Activated CD4-positive, alpha-beta memory T cell treated with anti-CD3 and anti-CD28 coated beads, Interleukin-2, amount 10 ng/mL, durations not matched to agents 7 days and 5 days (primary cell): ENCODE data around the gene SPINDOC. TPM values are rescaled to one million over a fixed set of nuclear protein-coding genes. Genes with fewer than 3 reads are reported as not detected.
A peak's percentile ranks its signal among the peaks of the same experiment; 100 is the strongest.
"Not testable (repeated sequence)": the region's sequence is repeated elsewhere in the genome, so short reads cannot be mapped to it uniquely, and the experiment has no call there.

ENCODE experiments used
- CTCF ChIA-PET: fragments of 350-600 bp; sonication (Branson Sonifier 250); formaldehyde crosslinking; loops from one replicate; lab custom pipeline; 2021; ENCODE audit warnings: antibody characterized with exemption, inconsistent platforms; lab: Charles Lee
- POLR2A ChIA-PET: fragments of 350-600 bp; sonication (Branson Sonifier 250); formaldehyde crosslinking; loops from one replicate; lab custom pipeline; 2021; ENCODE audit warnings: antibody characterized with exemption; lab: Charles Lee
- DNase-seq: peaks from one replicate; pipeline ENCODE4 v3.0.0-alpha.2; 2020
- H3K27ac Mint-ChIP-seq: one replicate; pipeline ENCODE4 v1.8.0; 2021; ENCODE audit warnings: mild to moderate bottlenecking, mixed read lengths
- H3K27me3 Mint-ChIP-seq: one replicate; pipeline ENCODE4 v1.8.0; 2021; ENCODE audit warnings: mixed read lengths
- H3K36me3 Mint-ChIP-seq: one replicate; pipeline ENCODE4 v1.8.0; 2021; ENCODE audit warnings: low read depth, mixed read lengths
- H3K4me1 Mint-ChIP-seq: one replicate; pipeline ENCODE4 v1.8.0; 2021; ENCODE audit warnings: mixed read lengths
- H3K4me3 Mint-ChIP-seq: one replicate; pipeline ENCODE4 v1.8.0; 2021; ENCODE audit warnings: mild to moderate bottlenecking, mixed read lengths
- H3K9me3 Mint-ChIP-seq: one replicate; pipeline ENCODE4 v1.8.0; 2021; ENCODE audit warnings: mixed read lengths
- total RNA-seq, 2 experiments: library from RNA; stranded (reverse); gene quantifications; one replicate each; pipeline ENCODE4 v1.2.3, GENCODE V29; 2021

The SPINDOC gene
- total RNA-seq, 2 experiments from 2014 or later = 33.2 to 37.2 TPM

GRCh38 chr11:63851364-63851763 lies 38.1 kb downstream of the SPINDOC start:
- POLR2A ChIA-PET = interaction anchor here (0.9 to 1.4 kb wide), 3 partner anchors 10 to 13 kb away, joined by 3 to 5 read pairs (median 4); partner anchors contain the start of gene MARK2
- DNase-seq = no peak
- H3K27ac Mint-ChIP-seq = peak overlapping the region; percentile 42
- no peaks in the 10 kb centered on the region for H3K9me3 Mint-ChIP-seq
- peaks cover 63% of the 10 kb centered on the region for H3K4me1 Mint-ChIP-seq
- no peaks in the 10 kb centered on the region for H3K27me3 Mint-ChIP-seq
- CTCF ChIA-PET = interaction anchor here (1.0 to 1.6 kb wide), 2 partner anchors 9 to 14 kb away, joined by 3 to 6 read pairs; no protein-coding TSS in a partner anchor
- peak overlapping the region; percentile 52 for H3K4me3 Mint-ChIP-seq
- peaks cover 52% of the 10 kb centered on the region for H3K36me3 Mint-ChIP-seq

GRCh38 chr11:63853476-63853875 lies 40.2 kb downstream of the SPINDOC start:
- POLR2A ChIA-PET = interaction anchor here (0.7 to 1.4 kb wide), 4 partner anchors 14 to 121 kb away, joined by 3 to 5 read pairs (median 3); partner anchors contain the start of gene COX8A
- Mint-ChIP-seq H3K4me1 (peaks cover 61% of the 10 kb centered on the region), H3K4me3 (no peak overlapping the region), H3K27ac (no peak overlapping the region), H3K36me3 (peaks cover 40% of the 10 kb centered on the region), H3K9me3 (no peaks in the 10 kb centered on the region), H3K27me3 (no peaks in the 10 kb centered on the region)
- CTCF ChIA-PET = interaction anchor here (1.4 to 1.7 kb wide), 3 partner anchors 9 to 90 kb away, joined by 3 to 4 read pairs (median 4); no protein-coding TSS in a partner anchor
- DNase-seq = no peak

DNA sequence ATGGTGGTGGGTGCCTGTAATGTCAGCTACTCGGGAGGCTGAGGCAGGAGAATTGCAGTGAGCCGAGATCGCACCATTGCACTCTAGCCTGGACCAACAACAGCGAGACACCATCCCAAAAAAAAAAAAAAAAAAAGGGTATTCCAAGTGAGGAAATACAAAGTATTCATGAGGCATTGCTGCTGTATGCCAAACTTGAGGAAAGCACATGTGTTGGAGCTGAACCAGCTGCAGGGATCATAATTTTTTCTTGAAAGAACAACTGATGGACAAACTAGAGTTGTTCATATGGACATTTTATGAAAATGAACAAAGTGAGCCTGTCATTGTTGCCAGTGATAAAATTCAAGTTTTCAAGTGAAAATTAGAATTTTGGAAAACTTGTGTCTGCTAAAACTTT lies 41.4 kb downstream of the SPINDOC start:
- CTCF ChIA-PET = interaction anchor here (1.8 kb wide), 1 partner anchor 17 kb away, joined by 7 read pairs; the partner anchor contains the start of gene MARK2
- no peaks in the 10 kb centered on the region for H3K9me3 Mint-ChIP-seq
- no peak for DNase-seq
- peaks cover 60% of the 10 kb centered on the region for H3K4me1 Mint-ChIP-seq
- H3K27me3 Mint-ChIP-seq = no peaks in the 10 kb centered on the region
- peaks cover 37% of the 10 kb centered on the region for H3K36me3 Mint-ChIP-seq
- POLR2A ChIA-PET = no interaction called here
- no peak overlapping the region for H3K4me3 Mint-ChIP-seq
- peak overlapping the region; percentile 40 for H3K27ac Mint-ChIP-seq

GRCh38 chr11:63855975-63856374 lies 42.7 kb downstream of the SPINDOC start:
- DNase-seq = no peak
- peaks cover 53% of the 10 kb centered on the region for H3K4me1 Mint-ChIP-seq
- no peak overlapping the region for H3K4me3 Mint-ChIP-seq
- ChIA-PET POLR2A (interaction anchor here (0.7 to 1.8 kb wide), 4 partner anchors 10 to 17 kb away, joined by 3 to 12 read pairs (median 4); partner anchors contain the start of gene MARK2), CTCF (interaction anchor here (0.7 to 1.8 kb wide), 4 partner anchors 12 to 1063 kb away, joined by 3 to 7 read pairs (median 4); partner anchors contain the start of gene MARK2)
- no peaks in the 10 kb centered on the region for H3K27me3 Mint-ChIP-seq
- H3K27ac Mint-ChIP-seq = no peak overlapping the region
- peaks cover 34% of the 10 kb centered on the region for H3K36me3 Mint-ChIP-seq
- no peaks in the 10 kb centered on the region for H3K9me3 Mint-ChIP-seq

DNA sequence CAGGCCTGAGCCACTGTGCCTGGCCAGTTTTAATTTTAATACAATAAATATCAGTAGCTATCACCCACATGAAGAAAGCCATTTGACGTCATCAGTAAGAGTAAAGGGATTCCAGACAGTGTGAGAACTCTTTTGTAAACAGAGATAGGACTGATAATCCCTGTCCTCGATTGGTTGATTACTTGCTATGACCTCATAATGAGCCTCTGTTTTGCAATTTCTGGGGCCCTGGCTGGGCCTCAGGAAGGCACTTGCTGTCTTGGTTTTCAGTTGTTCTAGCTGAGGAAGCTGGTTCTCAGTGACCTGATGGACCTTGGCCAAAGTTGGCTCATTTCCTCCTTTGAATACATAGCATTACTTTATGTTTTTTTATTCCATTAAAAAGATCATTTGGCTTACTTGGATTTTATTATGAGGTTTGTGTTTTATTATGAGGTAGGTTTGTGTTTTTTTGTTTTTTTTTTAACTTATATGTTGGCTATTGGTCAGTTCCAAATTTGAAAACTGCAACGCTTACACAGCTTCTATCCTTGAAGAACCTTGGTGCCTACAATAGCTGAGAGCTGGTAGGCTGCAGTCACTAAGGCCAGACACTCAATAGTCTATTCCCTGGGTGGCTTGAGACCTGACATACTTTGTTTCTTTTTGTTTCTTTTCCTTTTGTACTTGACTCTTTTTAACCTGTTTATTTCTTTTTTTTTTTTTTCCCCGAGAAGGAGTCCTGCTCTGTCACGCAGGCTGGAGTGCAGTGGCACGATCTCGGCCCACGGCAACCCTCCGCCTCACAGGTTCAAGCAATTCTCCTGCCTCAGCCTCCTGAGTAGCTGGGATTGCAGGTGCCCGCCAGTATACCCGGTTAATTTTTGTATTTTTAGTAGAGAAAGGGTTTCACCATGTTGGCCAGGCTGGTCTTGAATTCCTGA lies 45.6 kb downstream of the SPINDOC start:
- H3K4me1 Mint-ChIP-seq = peaks cover 44% of the 10 kb centered on the region
- no peaks in the 10 kb centered on the region for H3K9me3 Mint-ChIP-seq
- ChIA-PET CTCF (interaction anchor here (1.3 kb wide), 1 partner anchor 142 kb away, joined by 3 read pairs; no protein-coding TSS in a partner anchor), POLR2A (interaction anchor here (1.5 kb wide), 1 partner anchor 29 kb away, joined by 5 read pairs; no protein-coding TSS in a partner anchor)
- no peaks in the 10 kb centered on the region for H3K27me3 Mint-ChIP-seq
- DNase-seq = no peak
- no peak overlapping the region for H3K27ac Mint-ChIP-seq
- H3K36me3 Mint-ChIP-seq = peaks cover 31% of the 10 kb centered on the region
- no peak overlapping the region for H3K4me3 Mint-ChIP-seq

DNA sequence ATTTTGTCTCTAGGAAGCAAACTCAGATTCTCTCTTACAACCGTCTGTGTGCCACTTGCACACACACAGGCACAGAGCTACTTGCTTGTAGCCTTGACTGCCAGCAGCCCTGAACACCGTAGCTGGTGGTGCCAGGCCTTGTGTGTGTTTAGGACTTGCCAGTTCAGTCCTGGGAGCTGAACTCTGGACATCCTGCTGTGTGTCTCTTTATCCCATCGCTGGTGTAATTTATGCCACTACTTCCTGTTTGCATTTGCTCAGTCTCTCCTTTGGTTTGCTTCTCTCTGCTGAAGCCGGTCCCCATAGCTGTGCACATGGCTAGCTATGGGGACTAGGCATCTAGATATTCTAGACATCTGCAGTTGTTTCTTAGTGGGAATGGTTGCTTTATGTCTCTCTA lies 49.7 kb downstream of the SPINDOC start:
- peak overlapping the region; percentile 73 for H3K27ac Mint-ChIP-seq
- POLR2A ChIA-PET = interaction anchor here (0.6 to 2.6 kb wide), 7 partner anchors 12 to 1981 kb away, joined by 4 to 8 read pairs (median 5); no protein-coding TSS in a partner anchor
- DNase-seq = no peak
- H3K4me1 Mint-ChIP-seq = peaks cover 53% of the 10 kb centered on the region
- H3K36me3 Mint-ChIP-seq = peaks cover 28% of the 10 kb centered on the region
- H3K27me3 Mint-ChIP-seq = no peaks in the 10 kb centered on the region
- no peak overlapping the region for H3K4me3 Mint-ChIP-seq
- no peaks in the 10 kb centered on the region for H3K9me3 Mint-ChIP-seq
- CTCF ChIA-PET = interaction anchor here (0.7 to 1.6 kb wide), 7 partner anchors 10 to 28 kb away, joined by 3 to 7 read pairs (median 3); partner anchors contain the start of gene MARK2

DNA sequence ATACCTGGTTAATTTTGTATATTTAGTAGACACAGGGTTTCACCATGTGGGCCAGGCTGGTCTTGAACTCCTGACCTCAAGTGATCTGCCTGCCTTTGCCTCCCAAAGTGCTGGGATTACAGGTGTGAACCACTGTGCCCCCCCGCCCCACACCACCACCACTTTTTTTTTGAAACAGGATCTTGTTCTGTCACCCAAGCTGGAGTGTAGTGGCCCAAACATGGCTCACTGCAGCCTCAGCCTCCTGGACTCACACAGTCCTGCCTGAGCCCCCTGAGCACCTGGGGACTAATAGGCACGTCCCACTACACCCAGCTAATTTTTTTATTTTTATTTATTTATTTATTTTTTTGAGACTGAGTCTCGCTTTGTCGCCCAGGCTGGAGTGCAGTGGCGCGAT lies 50.4 kb downstream of the SPINDOC start:
- Mint-ChIP-seq H3K4me1 (peaks cover 58% of the 10 kb centered on the region), H3K36me3 (peaks cover 32% of the 10 kb centered on the region)
- POLR2A ChIA-PET = interaction anchor here (1.4 to 2.6 kb wide), 4 partner anchors 12 to 28 kb away, joined by 4 to 8 read pairs (median 5); no protein-coding TSS in a partner anchor
- H3K27ac Mint-ChIP-seq, H3K27me3 Mint-ChIP-seq, DNase-seq, CTCF ChIA-PET, H3K9me3 Mint-ChIP-seq, H3K4me3 Mint-ChIP-seq: not testable (repeated sequence)

DNA sequence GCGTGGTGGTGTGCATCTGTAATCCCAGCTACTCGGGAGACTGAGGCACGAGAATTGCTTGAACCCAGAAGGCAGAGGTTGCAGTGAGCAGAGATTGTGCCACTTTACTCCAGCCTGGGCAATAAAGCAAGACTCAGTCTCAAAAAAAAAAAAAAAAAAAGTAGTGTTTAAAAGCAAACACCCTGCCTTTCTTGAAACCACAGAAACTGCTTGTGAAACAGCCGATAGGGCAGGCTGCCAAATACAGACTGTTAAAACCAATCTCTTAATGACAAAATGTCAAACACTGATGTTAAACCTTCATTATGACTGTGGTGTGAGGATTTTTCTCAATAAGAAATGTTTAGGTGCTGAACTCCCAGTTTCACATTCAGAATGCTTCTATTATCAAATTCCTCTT lies 53.0 kb downstream of the SPINDOC start:
- peak overlapping the region; percentile 80 for H3K27ac Mint-ChIP-seq
- POLR2A ChIA-PET = interaction anchor here (1.0 to 3.3 kb wide), 7 partner anchors 10 to 342 kb away, joined by 3 to 12 read pairs (median 5); partner anchors contain the start of gene MARK2
- peaks cover 77% of the 10 kb centered on the region for H3K4me1 Mint-ChIP-seq
- peaks cover 34% of the 10 kb centered on the region for H3K36me3 Mint-ChIP-seq
- no peaks in the 10 kb centered on the region for H3K9me3 Mint-ChIP-seq
- CTCF ChIA-PET = interaction anchor here (1.6 to 2.6 kb wide), 2 partner anchors 28 to 29 kb away, joined by 4 to 9 read pairs; no protein-coding TSS in a partner anchor
- no peaks in the 10 kb centered on the region for H3K27me3 Mint-ChIP-seq
- DNase-seq = peak; percentile 78
- H3K4me3 Mint-ChIP-seq = peak overlapping the region; percentile 49

DNA sequence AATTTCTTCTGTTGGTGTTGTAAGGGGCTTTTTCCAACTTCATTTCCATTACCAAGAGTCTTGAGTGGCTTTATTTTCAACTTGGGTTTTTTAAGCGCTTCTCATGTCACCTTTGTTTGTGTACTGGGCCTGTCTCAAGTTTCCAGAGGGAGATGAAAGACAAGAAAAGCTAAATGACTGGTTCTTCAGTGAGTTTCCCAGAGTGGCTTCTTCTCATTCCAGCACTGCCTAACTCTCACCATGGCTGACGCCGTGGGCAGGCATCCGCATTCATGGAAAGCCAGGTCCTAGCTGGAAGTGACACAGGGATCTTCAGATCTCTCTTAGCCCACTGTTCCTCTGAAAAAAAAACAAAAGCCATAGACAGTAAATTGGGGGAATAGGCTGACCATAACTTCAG lies 54.3 kb downstream of the SPINDOC start:
- H3K27me3 Mint-ChIP-seq = no peaks in the 10 kb centered on the region
- H3K9me3 Mint-ChIP-seq = no peaks in the 10 kb centered on the region
- H3K36me3 Mint-ChIP-seq = peaks cover 28% of the 10 kb centered on the region
- ChIA-PET CTCF (interaction anchor here (1.3 to 2.6 kb wide), 2 partner anchors 29 to 30 kb away, joined by 4 to 9 read pairs; no protein-coding TSS in a partner anchor), POLR2A (interaction anchor here (1.5 to 3.3 kb wide), 3 partner anchors 11 to 29 kb away, joined by 4 to 12 read pairs (median 7); partner anchors contain the start of gene MARK2)
- H3K4me3 Mint-ChIP-seq = no peak overlapping the region
- DNase-seq = no peak
- no peak overlapping the region for H3K27ac Mint-ChIP-seq
- peaks cover 81% of the 10 kb centered on the region for H3K4me1 Mint-ChIP-seq

- Mint-ChIP-seq H3K27me3 (no peaks in the 10 kb centered on the region), H3K27ac (peak overlapping the region; percentile 29), H3K4me1 (peaks cover 79% of the 10 kb centered on the region), H3K4me3 (no peak overlapping the region), H3K9me3 (no peaks in the 10 kb centered on the region), H3K36me3 (peaks cover 21% of the 10 kb centered on the region)
- POLR2A ChIA-PET = interaction anchor here (0.6 to 3.1 kb wide), 7 partner anchors 13 to 30 kb away, joined by 3 to 13 read pairs (median 4); partner anchors contain the start of gene MARK2
- CTCF ChIA-PET = interaction anchor here (2.2 to 2.6 kb wide), 2 partner anchors 19 to 32 kb away, joined by 9 to 11 read pairs; no protein-coding TSS in a partner anchor
- DNase-seq = no peak
Measured at GRCh38 chr11:63868399-63869064, 55.3 kb downstream of the SPINDOC start.

DNA sequence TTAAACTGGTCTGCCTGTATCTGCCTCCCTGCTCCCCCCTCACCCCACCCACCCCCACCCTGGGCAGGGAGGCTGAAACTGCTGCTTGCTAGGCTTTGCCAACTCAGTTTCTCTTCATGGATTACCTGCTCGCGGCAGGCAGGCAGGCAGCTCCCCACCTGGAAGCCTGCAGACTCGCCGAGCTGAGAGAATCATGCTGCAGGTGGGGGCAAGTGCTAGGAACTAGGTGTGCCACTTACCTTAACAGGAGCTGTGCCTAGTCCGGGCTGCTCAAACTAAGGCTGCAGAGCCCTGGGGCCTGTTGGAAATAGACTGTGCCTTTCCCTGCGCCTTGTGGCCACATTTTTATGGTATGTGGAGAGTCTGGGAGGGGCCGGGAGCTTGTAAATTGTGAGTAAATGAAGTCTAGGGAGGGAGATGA lies 55.9 kb downstream of the SPINDOC start:
- POLR2A ChIA-PET = interaction anchor here (0.6 to 3.1 kb wide), 7 partner anchors 13 to 31 kb away, joined by 3 to 13 read pairs (median 4); partner anchors contain the start of gene MARK2
- DNase-seq = no peak
- peak overlapping the region; percentile 22 for H3K4me3 Mint-ChIP-seq
- peaks cover 82% of the 10 kb centered on the region for H3K4me1 Mint-ChIP-seq
- CTCF ChIA-PET = interaction anchor here (0.6 to 2.6 kb wide), 3 partner anchors 18 to 131 kb away, joined by 3 to 11 read pairs (median 9); no protein-coding TSS in a partner anchor
- peaks cover 24% of the 10 kb centered on the region for H3K36me3 Mint-ChIP-seq
- H3K9me3 Mint-ChIP-seq = no peaks in the 10 kb centered on the region
- H3K27me3 Mint-ChIP-seq = no peaks in the 10 kb centered on the region
- peak overlapping the region; percentile 72 for H3K27ac Mint-ChIP-seq
